GM21447 (cell line): ENCODE data around the gene CDC27.
"Not testable (repeated sequence)": the region's sequence is repeated elsewhere in the genome, so short reads cannot be mapped to it uniquely, and the experiment has no call there.

Experiments
- ATAC-seq: cut with Tn5 transposase; IDR thresholded peaks from one replicate; pipeline ENCODE4 v1.9.1; 2021; ENCODE audit not compliant: unreplicated experiment

CDC27 gene

DNA sequence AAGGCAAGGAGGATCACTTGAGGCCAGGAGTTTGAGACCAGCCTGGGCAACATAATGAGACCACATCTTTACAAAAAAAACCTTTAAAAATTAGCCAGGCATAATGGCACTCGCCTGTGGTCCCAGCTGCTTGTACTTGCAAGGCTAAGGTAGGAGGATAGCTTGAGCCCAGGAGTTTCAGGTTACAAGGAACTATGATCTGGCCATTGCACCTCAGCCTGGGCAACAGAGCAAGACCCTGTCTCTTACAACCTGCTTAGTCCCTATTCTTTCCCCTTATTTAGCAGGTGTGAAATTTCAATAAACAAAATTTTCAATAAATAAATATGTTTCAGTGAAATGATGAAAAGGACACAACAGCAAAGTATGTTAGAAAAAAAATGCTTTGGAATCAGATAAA is 114.7 kb downstream of the CDC27 start:
- not testable (repeated sequence) for ATAC-seq

DNA sequence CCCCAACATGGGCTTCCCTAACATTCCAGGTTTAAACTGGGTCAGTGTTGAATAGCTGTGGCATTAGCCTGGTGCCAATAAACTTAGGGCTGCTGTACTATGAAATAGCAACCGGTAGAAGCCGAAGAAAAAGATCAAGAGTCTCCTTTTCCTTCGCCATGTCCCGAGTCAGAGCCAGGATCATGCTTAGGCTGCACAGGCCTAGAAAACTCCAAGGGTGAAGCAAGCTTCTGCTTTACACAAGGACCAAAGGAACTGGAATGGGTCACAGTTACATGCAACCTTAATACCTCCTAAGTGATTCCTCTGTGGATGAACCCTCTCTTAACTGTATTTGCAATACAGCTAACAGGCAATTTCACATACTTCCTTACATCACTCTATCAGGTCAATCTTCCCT is 115.5 kb downstream of the CDC27 start:
- not testable (repeated sequence) for ATAC-seq

DNA sequence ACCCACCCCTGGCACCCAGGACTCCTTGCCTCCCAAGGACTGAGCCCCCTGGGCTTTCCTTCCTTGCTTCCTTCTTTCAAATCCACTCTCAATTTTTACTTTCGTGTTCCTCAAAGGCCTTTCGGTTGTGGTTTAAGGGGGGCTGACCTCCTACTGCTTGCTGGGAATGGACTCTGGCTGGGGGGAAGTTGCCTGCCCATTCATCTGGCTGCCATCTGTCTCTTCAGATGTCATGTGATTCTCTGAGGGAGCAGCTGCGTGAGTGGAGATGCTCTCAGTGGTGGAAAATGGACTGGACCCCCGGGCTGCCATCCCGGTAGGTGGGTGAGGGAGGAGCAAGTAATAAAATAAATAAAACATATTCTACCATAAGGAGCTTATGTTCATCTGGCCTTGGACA is 116.2 kb downstream of the CDC27 start:
- ATAC-seq: no peak

DNA sequence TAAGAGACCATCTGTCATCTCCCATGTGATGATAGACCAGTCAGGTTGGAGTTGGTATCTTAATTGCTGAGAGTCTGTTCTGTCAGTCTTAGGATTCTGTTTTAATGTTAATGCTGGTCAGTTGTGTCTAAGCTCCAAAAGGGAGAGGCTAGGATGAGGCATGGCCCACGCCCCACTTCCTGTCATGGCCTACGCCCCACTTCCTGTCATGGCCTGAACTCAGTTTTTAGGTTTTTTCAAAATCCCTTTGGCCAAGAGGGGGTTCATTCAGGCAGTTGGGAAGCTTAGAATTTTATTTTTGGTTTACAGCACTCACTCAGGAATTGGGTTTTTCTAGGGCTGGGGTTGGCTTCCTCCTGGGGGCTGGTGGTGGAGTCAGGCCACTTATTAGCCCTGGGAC is 117.9 kb downstream of the CDC27 start:
- ATAC-seq: not testable (repeated sequence)

DNA sequence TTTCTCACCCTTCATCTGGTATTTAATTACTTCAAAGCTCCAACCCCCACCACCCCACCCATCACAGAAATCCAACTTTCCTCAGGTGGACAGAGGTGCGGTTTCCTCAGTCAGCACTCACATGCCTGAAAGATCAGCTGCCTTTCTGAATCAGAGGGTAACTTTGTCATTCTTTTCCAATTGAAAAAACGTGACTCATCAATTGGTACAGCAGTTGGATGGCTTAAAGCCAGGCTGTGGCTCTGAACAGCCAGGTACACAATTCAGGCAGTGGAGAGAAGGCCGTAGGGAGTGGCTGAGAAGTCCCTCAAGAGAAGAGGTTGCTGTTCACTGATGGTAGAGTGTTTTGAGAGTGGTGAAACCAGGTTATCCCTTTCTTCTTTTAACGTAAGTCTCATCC is 118.8 kb downstream of the CDC27 start:
- not testable (repeated sequence) for ATAC-seq
